Measurements from ENCODE around the gene AGRN.
"Not testable (repeated sequence)": the region's sequence is repeated elsewhere in the genome, so short reads cannot be mapped to it uniquely, and the experiment has no call there.

Gene AGRN

GRCh38 chr1:1021920-1022259 is 2.0 kb downstream of the AGRN start:
- no peak overlapping the region for H3K4me3 ChIP-seq (ENCODE audit: insufficient read depth, low read depth, low read length, poor library complexity, severe bottlenecking)
- H3K27ac ChIP-seq (ENCODE audit: insufficient read depth, low read length, poor library complexity, severe bottlenecking): no peak overlapping the region
- DNase-seq: no peak

GRCh38 chr1:1022302-1023009 is 2.5 kb downstream of the AGRN start:
- Histone ChIP-seq H3K36me3 (ENCODE audit: control insufficient read depth, insufficient read depth, low read length) (no peaks in the 10 kb centered on the region), H3K4me1 (ENCODE audit: control insufficient read depth, insufficient read depth, low read length, poor library complexity, severe bottlenecking) (peaks cover 19% of the 10 kb centered on the region), H3K27me3 (replicated peaks; ENCODE audit: control insufficient read depth, insufficient read depth, low read length, poor library complexity, severe bottlenecking) (no peaks in the 10 kb centered on the region), H3K4me3 (ENCODE audit: insufficient read depth, low read depth, low read length, poor library complexity, severe bottlenecking) (no peak overlapping the region), H3K27ac (ENCODE audit: insufficient read depth, low read length, poor library complexity, severe bottlenecking) (no peak overlapping the region), H3K9me3 (ENCODE audit: control insufficient read depth, low read length) (no peaks in the 10 kb centered on the region)
- no peak for DNase-seq

More at GRCh38 chr1:1021920-1022259, 2.0 kb downstream of the AGRN start:
- H3K9me3 ChIP-seq (ENCODE audit: control insufficient read depth, low read length): no peaks in the 10 kb centered on the region
- H3K4me1 ChIP-seq (ENCODE audit: control insufficient read depth, insufficient read depth, low read length, poor library complexity, severe bottlenecking): peaks cover 19% of the 10 kb centered on the region
- H3K36me3 ChIP-seq (ENCODE audit: control insufficient read depth, insufficient read depth, low read length): no peaks in the 10 kb centered on the region
- H3K27me3 ChIP-seq (replicated peaks; ENCODE audit: control insufficient read depth, insufficient read depth, low read length, poor library complexity, severe bottlenecking): no peaks in the 10 kb centered on the region

DNA sequence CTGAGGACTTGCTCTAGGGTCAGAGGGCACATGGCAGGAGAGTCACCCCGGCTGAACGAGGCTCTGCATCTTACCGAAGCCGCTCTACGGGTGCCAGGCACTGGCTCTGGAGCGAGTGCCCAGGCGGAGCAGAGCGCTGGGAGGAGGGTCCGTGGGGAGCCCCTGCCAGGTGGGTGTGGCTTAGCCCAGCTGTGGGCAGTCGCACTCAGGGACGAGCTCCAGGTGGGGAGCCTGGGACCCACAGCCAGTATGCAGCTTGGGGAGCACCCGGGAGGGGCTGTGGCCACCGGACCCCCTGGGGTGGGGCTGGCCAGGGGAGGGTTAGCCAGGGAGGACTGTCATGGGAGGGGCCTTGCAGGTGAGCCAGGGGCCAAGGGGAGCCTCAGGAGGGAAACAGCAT is 3.8 kb downstream of the AGRN start:
- no peak overlapping the region for H3K27ac ChIP-seq (ENCODE audit: insufficient read depth, low read length, poor library complexity, severe bottlenecking)
- no peaks in the 10 kb centered on the region for H3K9me3 ChIP-seq (ENCODE audit: control insufficient read depth, low read length)
- peaks cover 19% of the 10 kb centered on the region for H3K4me1 ChIP-seq (ENCODE audit: control insufficient read depth, insufficient read depth, low read length, poor library complexity, severe bottlenecking)
- DNase-seq: no peak
- no peaks in the 10 kb centered on the region for H3K36me3 ChIP-seq (ENCODE audit: control insufficient read depth, insufficient read depth, low read length)
- H3K27me3 ChIP-seq (replicated peaks; ENCODE audit: control insufficient read depth, insufficient read depth, low read length, poor library complexity, severe bottlenecking): no peaks in the 10 kb centered on the region
- H3K4me3 ChIP-seq (ENCODE audit: insufficient read depth, low read depth, low read length, poor library complexity, severe bottlenecking): no peak overlapping the region

DNA sequence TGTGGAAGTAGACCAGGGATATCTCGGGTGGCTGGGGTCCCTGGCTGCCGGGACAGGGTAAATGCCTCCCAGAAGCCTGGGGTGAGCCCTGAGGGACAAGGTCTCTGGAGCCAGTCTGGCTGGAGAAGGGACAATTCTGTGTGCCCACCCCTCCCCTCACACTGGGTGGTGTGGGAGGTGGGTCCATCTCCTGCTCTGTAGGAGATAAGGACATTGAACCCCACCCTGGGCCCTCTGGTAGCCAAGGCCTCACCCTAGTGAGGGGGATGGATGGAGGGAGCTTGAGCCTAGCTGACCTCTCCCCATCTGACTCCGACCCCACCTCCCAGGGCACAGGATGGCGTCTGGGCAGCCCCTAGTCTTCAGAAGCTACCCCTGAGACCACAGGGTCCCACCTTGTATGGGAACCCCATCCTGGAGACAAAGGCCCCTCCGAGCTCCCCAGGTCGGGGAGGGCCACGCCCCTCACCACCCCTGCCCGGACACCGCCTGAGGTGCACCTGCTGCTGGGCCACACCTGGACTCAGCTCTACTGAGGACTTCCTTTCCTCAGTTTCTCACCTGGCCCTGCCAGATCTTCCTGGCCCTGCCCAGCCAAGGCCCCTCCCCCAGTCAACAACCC is 4.3 kb downstream of the AGRN start:
- Histone ChIP-seq H3K4me3 (ENCODE audit: insufficient read depth, low read depth, low read length, poor library complexity, severe bottlenecking) (no peak overlapping the region), H3K9me3 (ENCODE audit: control insufficient read depth, low read length) (no peaks in the 10 kb centered on the region), H3K36me3 (ENCODE audit: control insufficient read depth, insufficient read depth, low read length) (no peaks in the 10 kb centered on the region), H3K27ac (ENCODE audit: insufficient read depth, low read length, poor library complexity, severe bottlenecking) (no peak overlapping the region), H3K4me1 (ENCODE audit: control insufficient read depth, insufficient read depth, low read length, poor library complexity, severe bottlenecking) (peaks cover 15% of the 10 kb centered on the region), H3K27me3 (replicated peaks; ENCODE audit: control insufficient read depth, insufficient read depth, low read length, poor library complexity, severe bottlenecking) (no peaks in the 10 kb centered on the region)
- no peak for DNase-seq

DNA sequence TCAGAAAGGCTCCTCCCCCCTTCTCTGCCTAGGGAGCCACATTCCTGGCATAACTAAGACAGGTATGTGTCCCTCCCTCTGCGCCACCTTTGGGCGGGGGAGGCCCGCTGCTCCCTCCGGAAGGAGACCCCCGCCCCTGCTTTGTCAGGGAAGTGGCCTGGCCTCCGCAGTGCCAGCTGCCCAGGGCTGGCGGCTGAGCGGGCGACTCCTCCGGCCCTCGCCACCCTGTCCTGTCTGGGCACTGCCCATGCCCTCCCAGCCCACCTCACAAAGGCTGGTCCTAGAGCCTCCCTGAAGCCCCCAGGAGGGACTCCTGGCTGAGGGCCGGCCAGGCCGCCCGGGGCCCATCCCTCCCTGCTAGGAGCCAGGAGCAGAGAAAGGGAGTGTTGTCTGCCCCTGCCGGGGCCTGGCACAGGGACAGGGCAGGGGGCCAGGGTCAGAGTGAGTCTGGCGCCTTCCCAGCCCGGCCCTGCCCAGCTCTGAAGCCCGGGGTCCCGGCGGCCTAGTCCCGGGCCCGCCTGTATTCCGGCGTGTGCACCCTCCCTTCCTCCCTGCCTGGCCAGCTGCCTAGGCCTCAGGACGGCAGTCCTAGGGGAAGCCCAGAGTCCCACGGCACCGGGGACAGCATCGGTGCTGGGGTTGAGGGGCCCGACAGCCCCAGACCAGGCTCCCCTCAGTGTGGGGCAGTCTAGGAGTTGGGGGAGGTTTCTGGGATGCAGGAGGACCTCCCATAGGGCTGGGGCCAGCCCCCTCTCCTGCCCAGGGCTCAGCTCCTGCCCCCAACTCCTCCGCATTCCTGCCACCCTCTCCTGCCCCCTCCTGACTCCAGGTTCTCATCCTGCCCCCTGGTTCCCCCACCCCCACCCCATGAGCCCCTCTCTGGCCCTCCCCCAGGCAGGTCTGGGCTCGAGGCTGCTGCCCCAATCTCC is 5.1 kb downstream of the AGRN start:
- Histone ChIP-seq H3K4me3 (ENCODE audit: insufficient read depth, low read depth, low read length, poor library complexity, severe bottlenecking) (no peak overlapping the region), H3K36me3 (ENCODE audit: control insufficient read depth, insufficient read depth, low read length) (no peaks in the 10 kb centered on the region), H3K9me3 (ENCODE audit: control insufficient read depth, low read length) (no peaks in the 10 kb centered on the region), H3K4me1 (ENCODE audit: control insufficient read depth, insufficient read depth, low read length, poor library complexity, severe bottlenecking) (peaks cover 15% of the 10 kb centered on the region), H3K27me3 (replicated peaks; ENCODE audit: control insufficient read depth, insufficient read depth, low read length, poor library complexity, severe bottlenecking) (no peaks in the 10 kb centered on the region), H3K27ac (ENCODE audit: insufficient read depth, low read length, poor library complexity, severe bottlenecking) (no peak overlapping the region)
- DNase-seq: no peak

DNA sequence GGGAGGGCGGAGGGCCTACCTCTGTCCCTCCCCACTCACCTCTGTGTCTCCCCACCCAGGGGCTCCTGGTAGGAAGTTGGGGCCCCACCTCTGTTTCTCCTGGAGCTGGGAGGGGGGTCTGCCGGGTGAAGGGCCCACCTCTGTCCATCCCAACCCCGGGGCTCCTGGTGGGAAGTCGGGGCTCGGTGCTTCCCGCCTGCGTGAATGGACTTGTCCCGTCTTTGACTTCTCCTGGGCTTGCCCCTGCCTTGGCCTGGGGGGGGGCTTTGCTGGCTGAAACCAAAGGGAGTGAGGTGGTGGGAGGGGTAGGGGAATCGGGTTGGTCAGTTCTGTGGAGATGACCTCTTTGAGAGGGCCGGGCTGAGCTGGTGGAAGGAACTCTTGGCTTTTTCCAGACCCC is 5.8 kb downstream of the AGRN start:
- H3K4me1 ChIP-seq (ENCODE audit: control insufficient read depth, insufficient read depth, low read length, poor library complexity, severe bottlenecking): peaks cover 9% of the 10 kb centered on the region
- H3K36me3 ChIP-seq (ENCODE audit: control insufficient read depth, insufficient read depth, low read length): no peaks in the 10 kb centered on the region
- no peak overlapping the region for H3K27ac ChIP-seq (ENCODE audit: insufficient read depth, low read length, poor library complexity, severe bottlenecking)
- H3K9me3 ChIP-seq (ENCODE audit: control insufficient read depth, low read length): no peaks in the 10 kb centered on the region
- DNase-seq: no peak
- no peaks in the 10 kb centered on the region for H3K27me3 ChIP-seq (replicated peaks; ENCODE audit: control insufficient read depth, insufficient read depth, low read length, poor library complexity, severe bottlenecking)
- H3K4me3 ChIP-seq (ENCODE audit: insufficient read depth, low read depth, low read length, poor library complexity, severe bottlenecking): no peak overlapping the region

DNA sequence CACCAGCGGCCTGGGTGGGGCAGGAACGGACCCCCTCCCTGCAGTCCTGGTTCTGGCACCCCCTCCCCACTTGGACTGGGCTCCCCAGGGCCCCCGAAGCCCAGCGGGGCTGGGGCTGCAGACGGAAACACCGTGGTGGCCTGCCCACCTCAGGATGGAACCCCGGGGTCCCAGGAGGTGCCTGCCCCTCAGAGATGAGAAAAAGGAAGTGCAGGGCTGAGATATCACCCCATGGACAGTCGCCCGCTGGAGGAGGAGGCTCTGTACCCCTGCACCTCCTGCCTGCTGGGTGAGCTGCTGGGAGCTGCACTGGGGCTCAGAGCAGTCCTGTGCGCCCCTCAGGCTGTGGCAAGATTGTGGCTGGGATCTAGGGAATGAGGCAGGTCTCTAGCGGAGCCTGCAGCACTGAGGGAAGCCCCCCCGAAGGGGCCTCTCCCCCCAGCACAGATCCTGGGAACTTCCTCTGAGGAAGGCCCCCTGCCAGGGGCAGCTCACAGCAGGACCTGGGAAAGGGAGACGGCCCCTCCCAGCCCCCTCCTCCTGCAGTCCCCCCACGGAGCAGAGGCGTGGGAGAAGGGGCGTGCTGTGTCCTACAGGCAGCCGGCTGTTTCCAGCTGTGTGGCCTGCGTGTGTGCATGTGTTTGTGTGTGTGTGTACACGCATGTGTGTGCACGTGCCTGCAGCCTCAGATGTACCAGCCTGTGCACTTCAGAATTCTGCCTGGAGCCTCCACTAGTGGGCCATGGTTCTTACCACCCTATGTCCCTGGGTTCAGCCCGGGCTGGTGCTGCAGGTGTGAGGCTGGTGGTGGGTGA is 6.9 kb downstream of the AGRN start:
- Histone ChIP-seq H3K36me3 (ENCODE audit: control insufficient read depth, insufficient read depth, low read length) (no peaks in the 10 kb centered on the region), H3K9me3 (ENCODE audit: control insufficient read depth, low read length) (no peaks in the 10 kb centered on the region), H3K4me3 (ENCODE audit: insufficient read depth, low read depth, low read length, poor library complexity, severe bottlenecking) (no peak overlapping the region), H3K27ac (ENCODE audit: insufficient read depth, low read length, poor library complexity, severe bottlenecking) (no peak overlapping the region), H3K27me3 (replicated peaks; ENCODE audit: control insufficient read depth, insufficient read depth, low read length, poor library complexity, severe bottlenecking) (peaks cover 4% of the 10 kb centered on the region), H3K4me1 (ENCODE audit: control insufficient read depth, insufficient read depth, low read length, poor library complexity, severe bottlenecking) (peaks cover 5% of the 10 kb centered on the region)
- no peak for DNase-seq

- H3K4me3 ChIP-seq (ENCODE audit: insufficient read depth, low read depth, low read length, poor library complexity, severe bottlenecking): no peak overlapping the region
- H3K27ac ChIP-seq (ENCODE audit: insufficient read depth, low read length, poor library complexity, severe bottlenecking): no peak overlapping the region
- peaks cover 5% of the 10 kb centered on the region for H3K4me1 ChIP-seq (ENCODE audit: control insufficient read depth, insufficient read depth, low read length, poor library complexity, severe bottlenecking)
- H3K27me3 ChIP-seq (replicated peaks; ENCODE audit: control insufficient read depth, insufficient read depth, low read length, poor library complexity, severe bottlenecking): peaks cover 14% of the 10 kb centered on the region
- H3K9me3 ChIP-seq (ENCODE audit: control insufficient read depth, low read length): no peaks in the 10 kb centered on the region
- no peak for DNase-seq
- H3K36me3 ChIP-seq (ENCODE audit: control insufficient read depth, insufficient read depth, low read length): no peaks in the 10 kb centered on the region
These were observed 7.9 kb downstream of the AGRN start for GRCh38 chr1:1027791-1028190.

GRCh38 chr1:1030867-1031658 is 11.1 kb downstream of the AGRN start:
- DNase-seq; H3K36me3 ChIP-seq (ENCODE audit: control insufficient read depth, insufficient read depth, low read length): not testable (repeated sequence)
- peaks cover 40% of the 10 kb centered on the region for H3K27me3 ChIP-seq (replicated peaks; ENCODE audit: control insufficient read depth, insufficient read depth, low read length, poor library complexity, severe bottlenecking)

More at GRCh38 chr1:1030867-1031658, 11.1 kb downstream of the AGRN start:
- not testable (repeated sequence) for H3K27ac ChIP-seq (ENCODE audit: insufficient read depth, low read length, poor library complexity, severe bottlenecking); H3K4me3 ChIP-seq (ENCODE audit: insufficient read depth, low read depth, low read length, poor library complexity, severe bottlenecking); H3K9me3 ChIP-seq (ENCODE audit: control insufficient read depth, low read length)
- peaks cover 14% of the 10 kb centered on the region for H3K4me1 ChIP-seq (ENCODE audit: control insufficient read depth, insufficient read depth, low read length, poor library complexity, severe bottlenecking)
